GM12878 (cell line): ENCODE data around the gene ANLN. TPM values are rescaled to one million over a fixed set of nuclear protein-coding genes. Genes with fewer than 3 reads are reported as not detected.

ENCODE experiments used
- ATAC-seq: fragments of 200-7000 bp; cut with Tn5 transposase; 3 replicates; pipeline ENCODE4 v1.9.1; 2020; ENCODE audit warnings: mild to moderate bottlenecking, moderate library complexity
- BruUV-seq: library from RNA; stranded (reverse); fragments of 400-500 nt; replicated peaks from 2 replicates; lab custom pipeline; 2021; lab: Mats Ljungman, UMichigan
- CTCF ChIA-PET: fragments of 300-600 bp; sonication (Branson Sonifier 250); formaldehyde crosslinking; extraction: SDS; loops from one replicate; lab custom pipeline; 2021; ENCODE audit warnings: inconsistent platforms; lab: Yijun Ruan, JAX
- POLR2A ChIA-PET: fragments of 350-600 bp; formaldehyde crosslinking; extraction: SDS; loops from one replicate; lab custom pipeline; 2021; ENCODE audit warnings: inconsistent platforms; lab: Charles Lee
- RAD21 ChIA-PET: fragments of 300-600 bp; sonication (Branson Sonifier 250); formaldehyde crosslinking; loops from one replicate; lab custom pipeline; 2023; ENCODE audit warnings: antibody characterized with exemption; ENCODE audit not compliant: unreplicated experiment; lab: Charles Lee
- SMC1A ChIA-PET: fragments of 300-600 bp; sonication (Branson Sonifier 250); formaldehyde crosslinking; loops from one replicate; lab custom pipeline; 2023; ENCODE audit not compliant: unreplicated experiment, uncharacterized antibody; lab: Charles Lee
- DNase-seq: peaks from one replicate; pipeline ENCODE4 v3.0.0-alpha.2; 2011; ENCODE audit warnings: low read depth, low spot score
- FAIRE-seq: peaks from 3 replicates; lab custom pipeline; 2011; peaks lifted over from hg19 to GRCh38; lab: Jason Lieb, UNC
- H2AFZ ChIP-seq: 2 replicates; pipeline ENCODE4 v1.6.0; 2011; ENCODE audit warnings: low read depth, low read length, control low read depth; ENCODE audit not compliant: control insufficient read depth
- H3K27ac ChIP-seq: 2 replicates; pipeline ENCODE4 v1.5.1; 2011; ENCODE audit warnings: control low read depth; ENCODE audit not compliant: control insufficient read depth, insufficient read depth
- H3K27me3 ChIP-seq, 2 experiments: replicated peaks in 1 of 2; 2 replicates each; pipeline versions ENCODE4 v1.6.0 to v1.6.1; 2011; ENCODE audit warnings: low read length in 1 of 2; ENCODE audit not compliant: control insufficient read depth in 2 of 2, insufficient read depth in 2 of 2
- H3K36me3 ChIP-seq, 2 experiments: 2 replicates each; pipeline ENCODE4 v1.5.1; 2011; ENCODE audit warnings: low read length in 1 of 2; ENCODE audit not compliant: control insufficient read depth in 2 of 2, insufficient read depth in 2 of 2
- H3K4me1 ChIP-seq: 2 replicates; pipeline ENCODE4 v1.6.1; 2011; ENCODE audit warnings: mild to moderate bottlenecking, low read length, moderate library complexity, mixed read lengths; ENCODE audit not compliant: control insufficient read depth, insufficient read depth
- H3K4me2 ChIP-seq: 2 replicates; pipeline ENCODE4 v1.6.0; 2011; ENCODE audit warnings: control low read depth; ENCODE audit not compliant: control insufficient read depth, insufficient read depth
- H3K4me3 ChIP-seq: fragments of 200-600 bp; sonication (generic); 2 replicates; pipeline ENCODE4 v1.5.1; 2016
- H3K79me2 ChIP-seq: 2 replicates; pipeline ENCODE4 v1.6.0; 2011; ENCODE audit warnings: low read length; ENCODE audit not compliant: control insufficient read depth, insufficient read depth
- H3K9ac ChIP-seq: 2 replicates; pipeline ENCODE4 v1.8.0; 2011; ENCODE audit warnings: low read length, control low read depth, mixed read lengths; ENCODE audit not compliant: control insufficient read depth, insufficient read depth
- H3K9me3 ChIP-seq: replicated peaks from 3 replicates; pipeline ENCODE4 v1.5.1; 2011; ENCODE audit warnings: mild to moderate bottlenecking, low read length; ENCODE audit not compliant: control insufficient read depth, insufficient read depth
- H4K20me1 ChIP-seq: 2 replicates; pipeline ENCODE4 v1.6.0; 2011; ENCODE audit not compliant: control insufficient read depth, insufficient read depth
- IKZF1 ChIP-seq: fragments of 450-650 bp; conservative IDR thresholded peaks from 2 replicates; pipeline ENCODE4 v1.6.1; 2017; ENCODE audit warnings: antibody characterized with exemption, mild to moderate bottlenecking
- JUNB ChIP-seq: IDR thresholded peaks from 2 replicates; pipeline ENCODE4 v1.6.1; 2016; ENCODE audit warnings: antibody characterized with exemption, mild to moderate bottlenecking
- NBN ChIP-seq: fragments of 450-650 bp; IDR thresholded peaks from 2 replicates; pipeline ENCODE4 v1.6.1; 2016
- NFYB ChIP-seq: IDR thresholded peaks from 2 replicates; pipeline ENCODE4 v1.6.1; 2011; ENCODE audit warnings: low read depth, mild to moderate bottlenecking, low read length, improper control_type of control experiment, moderate library complexity; ENCODE audit not compliant: insufficient read depth
- RUNX3 ChIP-seq: IDR thresholded peaks from 2 replicates; pipeline ENCODE4 v1.6.1; 2012; ENCODE audit warnings: low read length, inconsistent platforms
- ZSCAN29 ChIP-seq: fragments of 450-650 bp; IDR thresholded peaks from 2 replicates; pipeline ENCODE4 v1.6.1; 2017; ENCODE audit warnings: mild to moderate bottlenecking, moderate library complexity
- whole genome bisulfite sequencing: methylation state at CpG from one replicate; pipeline ENCODE4 v1.1.6; 2016; ENCODE audit warnings: low lambda C conversion rate; ENCODE audit not compliant: insufficient replicate concordance, insufficient coverage; ENCODE audit errors: missing lambda C conversion rate; 5-methylcytosine and 5-hydroxymethylcytosine counted together
- in situ Hi-C: fragments of 300-500 bp; cut with MboI; formaldehyde crosslinking; loops from 9 replicates; pipeline ENCODE4 v1.14.3; 2018; ENCODE audit warnings: mixed read lengths
- intact Hi-C: fragments of 100-400 bp; cut with micrococcal nuclease; formaldehyde crosslinking; loops from one replicate; pipeline ENCODE4 v1.14.2; 2022; ENCODE audit not compliant: unreplicated experiment
- polyA plus RNA-seq, 11 experiments: library from polyadenylated mRNA; depleted of rRNA in 4 of 11; unstranded in 6 of 11; stranded (reverse) in 5 of 11; fragments of >200 nt; fragmentation: Nextera tagmentation in 4 of 11; fragmentation: Illumina TruSeq in 1 of 11; extraction: Ambion mirVana in 4 of 11; extraction: Trizol in 1 of 11; gene quantifications; 1 replicate in 1 of 11; 2 replicates in 10 of 11; pipeline versions ENCODE4 v1.2.1 to v1.2.3, GENCODE V29; 2011 to 2016; ENCODE audit warnings: inconsistent platforms in 2 of 11, missing spikeins in 2 of 11, low read depth in 1 of 11
- total RNA-seq, 4 experiments: library from RNA; depleted of rRNA in 3 of 4; stranded (reverse); fragments of >200 nt in 3 of 4; fragmentation: Illumina TruSeq in 1 of 4; extraction: Trizol in 1 of 4; gene quantifications; 2 replicates each; pipeline versions ENCODE4 v1.2.1 to v1.2.3, GENCODE V29; 2013 to 2021
- TF ChIP-seq, protein P1 (sequence below): fragments of 450-650 bp; IDR thresholded peaks from 2 replicates; pipeline ENCODE4 v1.6.1; 2017; ENCODE audit warnings: low read depth, mild to moderate bottlenecking, moderate library complexity

ANLN gene
- total and polyA plus RNA-seq, 10 of the 15 experiments (the other 5 are each of a cell fraction or from before 2014, with no cell fraction given) = 9.5 to 32.1 (median 24.2) TPM

GRCh38 chr7:36346260-36346831 is 43.3 kb upstream of the ANLN start:
- Histone ChIP-seq H2AFZ (no peak overlapping the region), H3K36me3 (no peaks in the 10 kb centered on the region), H3K4me1 (no peaks in the 10 kb centered on the region), H4K20me1 (no peaks in the 10 kb centered on the region), H3K4me3 (no peak overlapping the region), H3K9ac (no peak overlapping the region), H3K79me2 (no peaks in the 10 kb centered on the region), H3K27me3 (no peaks in the 10 kb centered on the region; a peak in 1 of 4 replicates), H3K4me2 (no peak overlapping the region), H3K9me3 (no peaks in the 10 kb centered on the region), H3K27ac (no peak overlapping the region)
- ChIA-PET CTCF (interaction anchor here (1.0 kb wide), 1 partner anchor 29 kb away, joined by 3 read pairs; no protein-coding TSS in a partner anchor), SMC1A (no interaction called here), POLR2A (no interaction called here), RAD21 (no interaction called here)
- 46% methylated on average over 6 of the region's 6 CpGs for WGBS
- DNase-seq = no peak
- in situ Hi-C loops (no loop called here), intact Hi-C loops (no loop called here)
- BruUV-seq = no TSS peak
- peak; percentile 66 for TF ChIP-seq JUNB
- TF ChIP-seq IKZF1 = no peak
- no peak for TF ChIP-seq ZSCAN29
- peak; percentile 19; the same call in 1 of the 2 replicates for TF ChIP-seq RUNX3
- no peak for TF ChIP-seq NBN
- TF ChIP-seq NFYB = no peak
- TF ChIP-seq, protein P1, sequence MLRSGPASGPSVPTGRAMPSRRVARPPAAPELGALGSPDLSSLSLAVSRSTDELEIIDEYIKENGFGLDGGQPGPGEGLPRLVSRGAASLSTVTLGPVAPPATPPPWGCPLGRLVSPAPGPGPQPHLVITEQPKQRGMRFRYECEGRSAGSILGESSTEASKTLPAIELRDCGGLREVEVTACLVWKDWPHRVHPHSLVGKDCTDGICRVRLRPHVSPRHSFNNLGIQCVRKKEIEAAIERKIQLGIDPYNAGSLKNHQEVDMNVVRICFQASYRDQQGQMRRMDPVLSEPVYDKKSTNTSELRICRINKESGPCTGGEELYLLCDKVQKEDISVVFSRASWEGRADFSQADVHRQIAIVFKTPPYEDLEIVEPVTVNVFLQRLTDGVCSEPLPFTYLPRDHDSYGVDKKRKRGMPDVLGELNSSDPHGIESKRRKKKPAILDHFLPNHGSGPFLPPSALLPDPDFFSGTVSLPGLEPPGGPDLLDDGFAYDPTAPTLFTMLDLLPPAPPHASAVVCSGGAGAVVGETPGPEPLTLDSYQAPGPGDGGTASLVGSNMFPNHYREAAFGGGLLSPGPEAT = no peak
- peak; percentile 62 for ATAC-seq
- no peak for FAIRE-seq
